HG03280 (cell line): Measurements from ENCODE around the gene PRICKLE2.

Experiments
- ATAC-seq: cut with Tn5 transposase; IDR thresholded peaks from one replicate; pipeline ENCODE4 v1.9.1; 2021; ENCODE audit warnings: mild to moderate bottlenecking, moderate library complexity; ENCODE audit not compliant: unreplicated experiment

PRICKLE2 gene

GRCh38 chr3:64222501-64223111, 2.7 kb downstream of the PRICKLE2 start:
- no peak for ATAC-seq

DNA sequence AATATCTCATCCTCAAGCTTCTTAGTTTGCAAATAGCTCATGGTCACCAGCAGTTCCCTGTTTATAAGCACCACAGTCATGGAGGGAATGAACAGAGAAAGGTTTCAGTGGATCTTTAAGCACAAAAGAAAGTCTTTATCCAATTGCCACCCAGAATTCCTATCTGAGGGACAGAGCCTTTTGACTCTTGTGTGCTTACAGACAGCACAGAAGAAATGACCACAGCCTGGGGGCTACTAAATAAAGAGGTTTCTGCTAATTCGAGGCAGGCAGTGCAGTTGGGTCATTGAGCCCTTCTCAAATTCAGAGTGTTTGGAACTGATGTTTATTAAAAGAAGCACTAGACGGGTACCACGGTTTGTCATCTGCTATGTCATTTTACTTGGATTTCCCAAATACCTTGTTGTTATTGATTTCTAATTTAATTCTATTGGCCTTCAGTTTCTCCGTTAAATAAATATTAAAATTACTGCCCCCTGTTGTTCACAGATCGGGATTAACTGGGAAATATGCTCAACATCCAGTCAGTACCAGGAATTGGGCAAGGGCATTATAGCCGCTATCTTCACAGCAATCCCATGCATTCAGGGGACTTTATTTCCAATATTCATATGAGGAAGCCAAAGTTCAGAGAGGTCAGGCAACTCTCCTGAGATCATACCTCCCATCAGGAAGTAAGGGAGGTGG, 3.6 kb downstream of the PRICKLE2 start:
- no peak for ATAC-seq

GRCh38 chr3:64220161-64220914, 4.9 kb downstream of the PRICKLE2 start:
- no peak for ATAC-seq

GRCh38 chr3:64218746-64219145, 6.5 kb downstream of the PRICKLE2 start:
- ATAC-seq: no peak

- no peak for ATAC-seq
Observed at GRCh38 chr3:64218329-64218728, 6.9 kb downstream of the PRICKLE2 start.

GRCh38 chr3:64216274-64217147, 8.8 kb downstream of the PRICKLE2 start:
- ATAC-seq: no peak

GRCh38 chr3:64215559-64215958, 9.7 kb downstream of the PRICKLE2 start:
- no peak for ATAC-seq

GRCh38 chr3:64215103-64215502, 10.2 kb downstream of the PRICKLE2 start:
- no peak for ATAC-seq

GRCh38 chr3:64214381-64215018, 10.8 kb downstream of the PRICKLE2 start:
- no peak for ATAC-seq

- ATAC-seq: no peak
Observed at GRCh38 chr3:64213962-64214379, 11.3 kb downstream of the PRICKLE2 start.

DNA sequence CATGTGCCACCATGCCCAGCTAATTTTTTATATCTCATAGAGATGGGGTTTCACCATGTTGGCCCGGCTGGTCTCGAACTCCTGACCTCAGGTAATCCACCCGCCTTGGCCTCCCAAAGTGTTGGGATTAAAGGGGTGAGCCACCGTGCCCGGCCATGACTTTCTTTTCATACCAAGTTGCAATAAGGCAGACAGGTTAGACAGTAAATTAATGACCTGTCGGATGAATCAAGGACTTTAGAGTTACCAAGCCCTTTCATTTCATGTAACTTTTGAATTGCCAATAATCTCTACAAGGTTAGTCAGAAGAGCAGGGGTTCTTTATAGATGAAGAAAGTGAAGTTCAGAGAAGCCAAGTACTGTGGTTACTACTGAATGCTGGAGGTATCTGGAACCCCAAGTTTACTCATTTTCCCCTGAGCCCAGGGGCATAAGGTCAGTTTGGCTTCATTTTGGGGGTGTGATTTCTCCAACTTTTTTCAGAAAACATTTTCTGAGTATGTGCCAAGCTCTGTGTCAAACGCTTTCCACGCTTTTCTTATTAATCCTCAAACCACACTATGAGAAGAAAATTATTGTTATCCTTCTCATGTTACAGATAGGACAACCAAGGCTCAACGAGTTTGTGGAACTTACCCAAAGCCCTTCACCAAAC, 11.9 kb downstream of the PRICKLE2 start:
- ATAC-seq: no peak

- no peak for ATAC-seq
Observed at GRCh38 chr3:64209866-64210621, 15.2 kb downstream of the PRICKLE2 start.

- no peak for ATAC-seq
Observed at GRCh38 chr3:64207289-64208080, 17.8 kb downstream of the PRICKLE2 start.

DNA sequence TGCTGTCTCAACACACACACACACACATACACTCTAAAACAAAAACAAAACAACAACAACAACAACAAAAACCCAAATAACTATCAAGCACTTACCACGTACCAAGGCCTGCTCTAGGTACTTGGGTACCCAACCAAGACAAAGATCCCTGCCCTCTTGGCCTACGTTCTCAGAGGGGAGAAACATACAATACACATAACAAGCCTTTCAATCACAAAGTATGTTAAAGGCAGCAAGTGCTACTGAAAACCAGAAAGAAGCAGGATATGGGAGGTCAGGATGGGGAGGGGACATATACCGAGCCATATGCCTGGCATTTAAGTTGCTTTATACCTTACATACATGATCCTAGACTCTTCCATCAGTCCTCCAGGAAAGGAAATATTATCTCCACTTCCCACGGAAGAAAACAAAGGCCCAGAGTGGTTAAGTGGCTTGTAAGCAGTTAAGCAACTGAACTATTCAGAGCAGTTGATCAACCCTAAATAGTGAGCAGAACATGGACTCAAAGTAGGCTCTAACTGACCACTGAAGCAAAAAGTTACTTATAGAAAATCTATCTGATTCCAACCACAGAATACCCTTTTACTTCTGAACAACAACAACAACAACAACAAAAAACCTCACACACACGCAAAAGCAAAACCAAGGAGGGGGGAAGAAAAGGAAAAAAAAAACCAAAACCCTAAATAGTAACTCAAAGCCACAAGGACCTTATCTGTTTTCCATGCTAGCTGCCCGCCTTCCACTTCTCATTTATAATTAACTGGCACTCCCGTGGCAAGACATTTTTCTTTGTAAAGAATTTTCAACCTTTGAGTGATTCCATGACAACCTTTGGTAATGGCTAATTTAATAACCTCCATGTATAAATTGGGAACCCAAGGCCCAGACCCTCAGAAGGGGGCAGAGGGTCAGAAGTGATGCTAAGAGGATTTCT, 21.0 kb downstream of the PRICKLE2 start:
- ATAC-seq: no peak

DNA sequence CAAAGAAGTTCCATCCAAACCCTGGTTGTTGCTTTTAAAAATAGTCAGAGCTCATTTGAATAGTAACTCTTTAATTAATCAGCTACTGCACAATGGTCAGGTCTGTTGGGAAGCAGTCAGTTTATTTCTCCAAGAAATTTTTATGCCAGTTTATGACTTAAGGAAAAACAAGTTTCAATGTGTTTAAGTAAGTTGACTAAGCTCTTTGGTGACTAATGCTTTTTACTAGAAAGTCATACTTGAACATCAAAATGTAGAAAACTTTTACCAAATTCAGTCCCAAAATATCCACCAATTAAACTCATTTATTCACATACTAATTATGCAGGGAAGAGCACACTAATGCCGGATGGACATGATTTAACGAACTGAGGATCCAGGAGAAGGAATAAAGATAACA, 22.1 kb downstream of the PRICKLE2 start:
- no peak for ATAC-seq

DNA sequence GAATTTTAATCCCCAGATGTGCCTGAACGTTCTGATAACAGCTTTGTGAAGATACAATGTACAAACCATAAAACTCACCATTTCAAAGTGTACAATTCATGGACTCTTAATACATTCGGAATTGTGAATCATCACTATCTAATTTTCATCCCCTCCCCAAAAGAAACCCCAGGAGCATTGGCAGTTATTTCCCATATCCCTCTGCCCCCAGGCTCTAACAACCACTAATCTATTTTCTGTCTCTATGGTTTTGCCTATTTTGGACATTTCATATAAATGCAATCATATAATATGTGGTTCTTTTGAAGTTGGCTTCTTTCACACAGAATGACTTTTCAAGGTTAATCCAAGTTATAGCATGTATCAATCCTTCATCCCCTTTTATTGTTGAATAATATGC, 25.3 kb downstream of the PRICKLE2 start:
- ATAC-seq: no peak

GRCh38 chr3:64196236-64196929, 28.9 kb downstream of the PRICKLE2 start:
- ATAC-seq: no peak
